Panc1 (cell line): ENCODE data around the gene MYMK. TPM values are rescaled to one million over a fixed set of nuclear protein-coding genes. Genes with fewer than 3 reads are reported as not detected.

Experiments used
- ATAC-seq: fragments of 200-7000 bp; cut with Tn5 transposase; 2 replicates; pipeline ENCODE4 v1.9.1; 2020; ENCODE audit warnings: mild to moderate bottlenecking, moderate library complexity
- BruUV-seq: library from RNA; stranded (reverse); fragments of 400-500 nt; replicated peaks from 2 replicates; lab custom pipeline; 2021; lab: Mats Ljungman, UMichigan
- CTCF ChIA-PET: fragments of 300-600 bp; sonication (Branson Sonifier 250); formaldehyde crosslinking; loops from one replicate; lab custom pipeline; 2022; ENCODE audit warnings: antibody characterized with exemption; lab: Charles Lee
- POLR2A ChIA-PET: fragments of 300-600 bp; sonication (Branson Sonifier 250); formaldehyde crosslinking; loops from one replicate; lab custom pipeline; 2022; ENCODE audit warnings: antibody characterized with exemption; lab: Charles Lee
- DNase-seq: peaks from one replicate; pipeline ENCODE4 v3.0.0-alpha.2; 2010; ENCODE audit warnings: low read depth, low spot score
- H3K27ac ChIP-seq: 2 replicates; pipeline ENCODE4 v1.5.1; 2011; ENCODE audit warnings: mild to moderate bottlenecking, low read length, inconsistent platforms
- H3K27me3 ChIP-seq: fragments of 200-500 bp; sonication (Bioruptor generic); 2 replicates; pipeline ENCODE4 v1.6.0; 2014; ENCODE audit warnings: low read length, inconsistent platforms; ENCODE audit not compliant: control insufficient read depth, insufficient read depth
- H3K36me3 ChIP-seq: fragments of 200-500 bp; sonication (Bioruptor generic); 2 replicates; pipeline ENCODE4 v1.5.1; 2014; ENCODE audit warnings: inconsistent platforms, mild to moderate bottlenecking, low read length, moderate library complexity; ENCODE audit not compliant: control insufficient read depth, insufficient read depth
- H3K4me1 ChIP-seq: 2 replicates; pipeline ENCODE4 v1.5.1; 2011; ENCODE audit warnings: inconsistent platforms, mild to moderate bottlenecking, low read length, moderate library complexity; ENCODE audit not compliant: control insufficient read depth, insufficient read depth
- H3K4me3 ChIP-seq, 2 experiments: 2 replicates each; pipeline ENCODE4 v1.5.1; 2011 to 2012; ENCODE audit warnings: low read depth in 2 of 2, low read length in 2 of 2, mild to moderate bottlenecking in 2 of 2, inconsistent platforms in 1 of 2, moderate library complexity in 1 of 2
- H3K9me3 ChIP-seq: fragments of 200-500 bp; sonication (Bioruptor generic); 2 replicates; pipeline ENCODE4 v1.5.1; 2014; ENCODE audit warnings: low read depth, mild to moderate bottlenecking, inconsistent platforms, low read length, moderate library complexity; ENCODE audit not compliant: control insufficient read depth, insufficient read depth
- CTCF ChIP-seq: fragments of 450-650 bp; IDR thresholded peaks from 2 replicates; pipeline ENCODE4 v1.5.1; 2017; ENCODE audit warnings: mild to moderate bottlenecking
- POLR2AphosphoS5 ChIP-seq: IDR thresholded peaks from 2 replicates; pipeline ENCODE4 v1.6.1; 2012; ENCODE audit warnings: mild to moderate bottlenecking, low read depth, low read length, moderate library complexity
- REST ChIP-seq, 2 experiments: IDR thresholded peaks; 2 replicates each; pipeline ENCODE4 v1.6.1; 2011 to 2012; ENCODE audit warnings: low read depth in 2 of 2, control low read depth in 1 of 2, low read length in 1 of 2, mild to moderate bottlenecking in 1 of 2, moderate library complexity in 1 of 2; ENCODE audit not compliant: insufficient read depth in 1 of 2
- SIN3A ChIP-seq: IDR thresholded peaks from 2 replicates; pipeline ENCODE4 v1.6.1; 2012; ENCODE audit warnings: low read depth, mild to moderate bottlenecking, low read length, moderate library complexity, borderline replicate concordance; ENCODE audit not compliant: insufficient read depth
- TCF7L2 ChIP-seq: IDR thresholded peaks from 2 replicates; pipeline ENCODE4 v1.6.1; 2011; ENCODE audit warnings: mild to moderate bottlenecking, low read depth, low read length, inconsistent platforms
- in situ Hi-C: cut with HindIII; loops from 2 replicates; pipeline ENCODE4 v1.10.0; 2016; ENCODE audit warnings: low sequenced_read_pairs, low pct_unique_long_range_greater_than_20kb
- intact Hi-C: fragments of 100-400 bp; cut with micrococcal nuclease; formaldehyde crosslinking; loops from one replicate; pipeline ENCODE4 v1.10.0; 2022; ENCODE audit not compliant: unreplicated experiment
- total RNA-seq: library from RNA; stranded (reverse); gene quantifications from one replicate; pipeline ENCODE4 v1.2.1, GENCODE V29; 2021; ENCODE audit not compliant: unreplicated experiment

Gene MYMK
- total RNA-seq, 1 experiment from 2014 or later = not detected

GRCh38 chr9:133554729-133555128 lies 30.0 kb upstream of the MYMK start:
- no peak for ATAC-seq
- TF ChIP-seq REST (IDR thresholded peaks at IDR 0.05; ENCODE audit: insufficient read depth in 1 of 2, low read depth in 2 of 2, low read length in 1 of 2) (no peak), SIN3A (no peak), TCF7L2 (no peak), POLR2AphosphoS5 (no peak), CTCF (no peak)
- no peaks in the 10 kb centered on the region for H3K36me3 ChIP-seq
- H3K9me3 ChIP-seq = no peaks in the 10 kb centered on the region
- ChIA-PET CTCF (no interaction called here), POLR2A (no interaction called here)
- H3K4me3 ChIP-seq = no peak overlapping the region
- intact Hi-C loops = no loop called here
- H3K27me3 ChIP-seq = no peaks in the 10 kb centered on the region
- in situ Hi-C loops = no loop called here
- H3K27ac ChIP-seq = no peak overlapping the region
- no peak for DNase-seq
- peaks cover 7% of the 10 kb centered on the region for H3K4me1 ChIP-seq
- BruUV-seq = no TSS peak

GRCh38 chr9:133553973-133554713 lies 29.4 kb upstream of the MYMK start:
- no peaks in the 10 kb centered on the region for H3K27me3 ChIP-seq
- POLR2A ChIA-PET = no interaction called here
- no peak for TF ChIP-seq POLR2AphosphoS5

GRCh38 chr9:133553123-133553522 lies 28.4 kb upstream of the MYMK start:
- ChIA-PET CTCF (interaction anchor here (0.6 kb wide), 1 partner anchor 10 kb away, joined by 3 read pairs; no protein-coding TSS in a partner anchor), POLR2A (no interaction called here)
- intact Hi-C loops = no loop called here
- in situ Hi-C loops = no loop called here
- H3K4me3 ChIP-seq = no peak overlapping the region
- BruUV-seq = no TSS peak
- H3K9me3 ChIP-seq = no peaks in the 10 kb centered on the region
- no peaks in the 10 kb centered on the region for H3K36me3 ChIP-seq
- H3K27ac ChIP-seq = no peak overlapping the region
- ATAC-seq (no peak), DNase-seq (no peak)
- peaks cover under 1% of the 10 kb centered on the region; the same call in 1 of the 2 replicates for H3K4me1 ChIP-seq
- TF ChIP-seq SIN3A = no peak
- no peak for TF ChIP-seq CTCF
- TF ChIP-seq REST (IDR thresholded peaks at IDR 0.05; ENCODE audit: insufficient read depth in 1 of 2, low read depth in 2 of 2, low read length in 1 of 2) = no peak
- TF ChIP-seq POLR2AphosphoS5 = no peak
- TF ChIP-seq TCF7L2 = no peak
- no peaks in the 10 kb centered on the region for H3K27me3 ChIP-seq

More at GRCh38 chr9:133553973-133554713, 29.4 kb upstream of the MYMK start:
- ATAC-seq = no peak
- intact Hi-C loops (no loop called here), in situ Hi-C loops (no loop called here)
- Histone ChIP-seq H3K27ac (no peak overlapping the region), H3K4me3 (no peak overlapping the region), H3K4me1 (peaks cover 7% of the 10 kb centered on the region), H3K9me3 (no peaks in the 10 kb centered on the region), H3K36me3 (no peaks in the 10 kb centered on the region)
- CTCF ChIA-PET = interaction anchor here (0.6 kb wide), 1 partner anchor 11 kb away, joined by 3 read pairs; no protein-coding TSS in a partner anchor
- no TSS peak for BruUV-seq
- no peak for DNase-seq
